SKM-1 (cell line): ENCODE data around the gene DIAPH1.

Experiments
- DNase-seq: peaks from one replicate; lab custom pipeline; 2025; ENCODE audit not compliant: unreplicated experiment; lab: John Stamatoyannopoulos, UW

DIAPH1 gene

DNA sequence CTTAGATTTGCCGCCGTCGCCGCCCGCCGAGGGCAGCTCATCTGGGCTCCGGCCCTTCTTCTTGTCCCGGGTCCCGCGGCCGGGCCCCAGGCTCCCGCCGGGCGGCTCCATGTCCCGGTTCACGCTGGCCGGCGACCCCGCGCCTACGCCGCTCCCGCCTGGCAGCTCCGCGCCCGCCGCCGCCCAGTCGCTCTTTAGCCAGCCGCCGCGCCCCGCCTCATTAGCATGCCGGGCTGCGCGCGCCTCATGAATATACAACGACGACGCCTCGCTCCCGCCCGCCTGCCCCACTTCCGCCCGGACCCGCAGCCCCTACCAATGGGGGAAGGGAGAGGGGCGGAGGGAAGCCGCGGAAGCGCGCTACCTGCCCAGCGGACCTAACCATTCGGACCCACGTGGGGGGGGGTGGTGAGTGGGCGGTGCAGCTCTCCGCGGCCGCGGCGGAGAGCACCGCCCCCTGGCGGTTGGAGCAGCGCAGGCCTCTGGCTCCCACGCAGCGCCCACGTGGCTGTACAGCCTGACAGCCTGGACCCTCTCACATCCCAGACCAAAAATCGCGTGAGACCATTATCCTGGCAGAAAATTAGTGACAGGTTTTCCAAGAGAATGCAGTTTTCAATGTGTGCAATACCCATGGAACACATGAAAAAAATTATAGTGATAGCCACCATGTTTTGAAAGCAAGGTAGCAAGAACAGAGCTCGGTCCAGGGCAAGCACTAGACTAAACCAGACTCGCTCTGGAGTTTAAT, at the start of gene DIAPH1:
Gene DIAPH1, minus strand, starts transcription at position 197 of the 751 bp plus-strand sequence. Its CDS starts 86 bp downstream, at position 111.
- peak; percentile 84 for DNase-seq

DNA sequence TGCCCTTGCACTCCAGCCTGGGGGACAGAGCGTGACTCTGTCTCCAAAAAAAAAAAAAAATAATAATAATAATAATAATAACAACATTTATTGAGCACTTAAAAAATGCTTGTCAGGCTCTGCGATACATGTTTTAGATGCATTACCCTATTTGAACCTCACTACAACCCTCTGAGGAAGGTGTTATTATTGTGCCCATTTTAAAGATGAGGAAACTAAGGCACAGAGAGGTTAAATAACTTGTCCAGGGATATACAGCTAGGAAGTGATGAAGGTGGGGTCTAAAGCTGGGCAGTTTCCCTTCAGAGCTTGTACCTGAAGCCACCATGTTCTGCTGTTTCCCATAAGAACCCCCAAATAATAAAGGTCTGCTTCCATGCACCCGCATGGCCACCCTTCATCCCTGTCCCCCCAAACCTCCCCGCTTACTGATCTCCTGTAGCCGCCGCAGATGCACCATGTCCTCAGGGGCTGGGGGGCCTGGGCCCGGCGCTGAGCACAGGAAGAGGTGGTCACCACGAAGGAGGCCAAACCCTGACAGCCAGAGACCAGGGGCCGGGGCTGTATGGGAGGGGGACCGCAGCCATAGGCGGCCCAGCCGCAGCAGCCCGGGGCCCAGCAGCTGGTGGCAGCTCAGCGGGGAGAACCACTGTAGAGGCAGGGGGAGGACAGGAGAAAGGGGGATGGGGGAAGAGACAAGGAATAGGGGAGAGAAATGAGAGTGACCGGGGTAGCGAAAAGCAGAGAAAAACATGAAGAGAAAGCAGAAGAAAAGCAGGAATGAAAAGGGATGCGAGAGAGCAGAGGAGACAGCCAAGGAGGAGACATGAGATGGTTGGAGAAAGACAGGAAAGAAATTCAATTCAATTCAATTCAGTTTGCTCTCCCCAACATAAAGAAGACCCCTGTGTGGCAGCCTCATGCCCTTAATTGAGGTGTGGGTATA, 47.5 kb upstream of the DIAPH1 start:
- no peak for DNase-seq

DNA sequence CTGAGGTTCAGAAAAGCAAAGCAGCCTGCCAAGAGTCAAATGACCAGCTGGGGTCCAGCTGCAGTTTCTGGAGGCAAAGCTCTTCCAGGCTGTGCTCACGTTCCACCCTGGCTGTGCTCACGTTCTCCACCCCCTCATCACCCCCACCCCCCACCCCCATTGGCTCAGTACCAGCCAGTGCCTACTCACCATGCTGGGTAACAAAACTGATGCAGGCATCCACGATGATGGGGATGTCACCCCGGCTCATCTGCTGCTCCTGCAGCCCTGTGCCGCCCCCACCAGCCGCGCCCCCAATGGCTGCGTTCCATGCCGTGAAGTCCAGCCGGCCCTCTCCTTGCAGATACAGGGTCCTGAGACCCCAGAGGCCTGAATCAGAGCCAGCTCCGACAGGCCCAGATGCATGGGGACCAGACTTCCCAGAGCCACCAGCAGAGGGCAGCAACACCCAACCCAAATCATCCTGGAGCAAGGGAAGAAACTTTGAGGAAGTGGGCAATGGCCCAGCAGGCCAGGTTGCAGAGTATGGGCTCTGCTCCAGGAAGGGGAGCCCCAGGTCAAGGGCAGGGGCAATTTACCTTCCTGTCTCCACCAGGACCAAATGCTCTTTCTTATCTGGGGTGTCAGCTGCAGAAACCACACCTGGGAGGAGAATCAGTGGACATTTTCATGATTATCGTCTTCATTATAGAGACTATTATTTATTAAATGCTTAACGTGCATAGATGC, 46.1 kb upstream of the DIAPH1 start:
- DNase-seq, result peak; percentile 81

DNA sequence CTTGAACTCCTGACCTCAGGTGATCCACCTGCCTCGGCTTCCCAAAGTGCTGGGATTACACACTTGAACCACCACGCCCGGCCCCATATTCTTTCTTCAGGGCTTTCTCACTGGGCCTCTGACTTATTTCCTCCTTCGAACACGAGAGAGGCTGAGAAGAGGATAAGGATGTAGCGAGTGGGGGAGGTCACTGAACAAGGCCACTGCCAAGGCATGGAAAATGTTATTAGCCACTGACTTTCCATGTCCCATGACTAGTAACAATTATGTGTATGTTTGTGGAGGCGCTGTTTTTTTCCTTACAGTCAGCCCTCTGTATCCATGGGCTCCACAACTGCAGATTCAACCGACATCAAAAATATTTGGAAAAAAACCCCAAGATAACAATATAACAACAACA, 44.7 kb upstream of the DIAPH1 start:
- DNase-seq, result no peak

DNA sequence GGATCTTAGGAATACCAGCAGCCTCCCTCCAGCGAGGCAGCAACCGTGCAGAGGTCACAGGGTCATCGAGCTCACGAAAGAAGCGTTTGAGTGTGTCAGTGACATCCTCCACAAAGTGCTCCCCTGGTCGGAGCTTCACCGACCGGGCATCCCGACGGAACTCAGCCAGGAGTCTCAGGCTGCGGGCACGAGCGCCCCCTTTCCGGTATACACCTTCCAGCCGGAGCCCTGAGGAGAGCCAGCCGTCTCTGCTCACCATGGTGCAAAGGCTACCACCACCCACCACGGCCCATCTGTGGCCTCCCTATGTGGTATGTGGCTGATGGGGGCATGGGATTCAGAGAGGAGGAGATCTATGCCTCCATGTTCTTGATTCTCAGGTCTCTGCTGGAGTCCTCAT, 43.2 kb upstream of the DIAPH1 start:
- no peak for DNase-seq

DNA sequence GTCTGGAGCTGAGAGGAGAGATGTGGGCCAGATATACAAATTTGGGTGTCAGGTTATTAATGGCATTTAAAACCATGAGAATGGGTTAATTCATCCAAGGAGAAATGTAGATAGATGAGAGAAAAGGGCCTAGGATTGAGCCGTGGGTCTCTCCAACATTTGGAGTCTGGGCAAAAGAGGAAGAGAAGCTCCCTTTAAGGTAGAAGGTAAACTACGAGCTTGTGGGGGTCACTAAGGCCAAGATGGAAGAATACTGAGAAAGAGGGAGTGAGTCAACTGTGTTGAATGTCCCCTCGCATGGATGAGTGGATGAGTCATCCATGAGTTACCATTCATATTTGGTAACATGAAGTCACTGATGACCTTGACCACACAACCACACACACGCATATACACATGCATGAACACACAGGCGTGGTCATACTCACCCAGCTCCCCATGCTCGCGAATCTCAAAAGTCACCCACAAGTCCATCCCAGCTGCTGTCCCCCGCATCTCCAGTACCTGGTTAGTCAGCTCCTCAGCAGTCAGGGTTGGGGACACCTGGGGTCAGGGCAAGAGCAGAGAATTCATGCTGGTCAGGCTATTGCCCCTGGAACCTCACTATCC, 39.2 kb upstream of the DIAPH1 start:
- no peak for DNase-seq

DNA sequence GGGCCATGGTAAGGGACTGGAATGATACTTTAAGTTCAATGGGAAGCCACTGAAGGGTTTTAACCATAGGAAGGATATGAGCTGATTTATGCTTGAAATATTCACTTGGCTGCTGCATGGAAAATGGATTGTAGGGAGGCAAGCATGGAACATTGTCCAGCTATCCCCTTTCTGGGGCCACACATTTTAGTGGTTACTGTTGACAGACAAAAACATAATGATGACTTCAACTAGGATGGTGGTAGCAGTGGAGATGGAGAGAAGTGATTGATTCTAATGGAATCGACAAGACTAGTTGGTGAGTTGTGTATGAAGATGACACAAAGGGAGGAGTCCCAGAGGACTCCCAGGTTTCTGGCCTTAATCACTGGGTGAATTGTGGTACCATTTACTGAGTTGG, 38.6 kb upstream of the DIAPH1 start:
- no peak for DNase-seq

DNA sequence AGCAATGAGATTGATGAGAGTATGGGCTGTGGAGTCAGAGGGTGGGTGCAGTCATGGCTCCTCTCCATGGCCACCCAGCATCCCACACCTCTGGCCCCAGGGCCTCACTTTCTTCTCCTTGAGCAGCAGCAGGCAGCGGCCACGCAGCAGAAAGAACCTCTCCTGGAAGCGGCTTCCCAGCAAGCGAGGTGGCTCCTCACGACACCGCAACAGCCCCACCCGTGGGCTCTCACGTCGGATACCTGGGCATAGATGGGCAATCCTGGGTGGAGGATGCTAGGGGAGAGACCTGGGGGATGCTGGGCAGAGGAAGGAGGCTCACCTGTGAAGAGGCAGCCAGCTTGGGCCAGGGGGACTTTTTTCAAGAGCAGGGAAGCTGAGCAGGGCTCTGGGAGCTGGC, 37.6 kb upstream of the DIAPH1 start:
- no peak for DNase-seq

DNA sequence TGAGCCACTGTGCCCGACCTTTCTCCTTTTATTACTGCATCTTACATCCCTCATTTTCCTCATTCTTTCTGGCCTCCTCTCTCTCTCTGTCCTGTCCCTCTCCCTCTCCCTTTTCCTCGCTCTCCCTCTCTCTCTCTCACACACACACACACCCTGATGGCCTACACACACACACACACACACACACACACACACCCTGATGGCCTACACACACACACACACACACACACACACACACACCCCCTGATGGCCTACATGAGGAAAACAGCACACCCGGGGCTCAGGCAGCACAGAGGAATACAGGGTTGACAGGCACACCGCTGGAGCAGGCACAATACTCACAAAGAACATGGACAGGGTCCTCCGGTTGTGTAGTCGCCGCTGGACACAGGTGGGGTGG, 36.2 kb upstream of the DIAPH1 start:
- no peak for DNase-seq

DNA sequence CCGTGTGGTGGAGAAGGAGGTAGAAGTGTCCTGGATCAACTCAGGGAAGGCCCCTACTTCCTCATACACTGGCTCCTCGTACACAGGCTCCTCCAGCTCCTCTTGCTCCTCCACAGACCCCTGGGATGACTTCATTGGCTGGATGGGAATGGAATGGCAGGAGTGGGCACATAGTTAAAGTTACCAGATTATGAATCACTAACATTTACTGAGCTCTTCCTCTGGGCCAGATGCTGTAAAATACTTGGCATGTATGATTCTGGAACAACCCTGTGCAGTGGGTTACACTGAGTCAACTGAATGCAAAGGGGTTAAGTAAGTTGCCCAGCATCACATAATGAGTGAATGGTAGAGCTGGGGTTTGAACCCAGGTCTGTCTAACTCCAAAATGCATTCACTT, 35.5 kb upstream of the DIAPH1 start:
- no peak for DNase-seq

DNA sequence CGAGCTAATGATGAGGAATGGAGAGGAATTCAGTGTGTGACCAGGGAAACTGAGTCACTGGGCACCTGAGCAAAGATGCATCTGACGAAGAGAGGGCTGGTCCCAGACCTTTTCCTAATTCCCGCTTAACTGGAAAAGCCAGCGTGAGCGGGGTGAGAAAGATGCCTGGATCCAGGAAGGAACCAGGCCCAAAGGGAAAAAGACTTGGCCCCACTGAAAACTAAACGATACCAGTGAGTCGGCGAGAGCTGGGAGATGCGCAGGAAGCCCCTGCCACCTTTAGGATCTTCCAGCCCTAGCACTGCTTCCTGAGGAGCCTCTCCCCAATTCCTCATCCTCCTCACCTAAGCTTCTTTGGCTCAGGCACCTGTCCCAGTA, 32.9 kb upstream of the DIAPH1 start:
- no peak for DNase-seq

DNA sequence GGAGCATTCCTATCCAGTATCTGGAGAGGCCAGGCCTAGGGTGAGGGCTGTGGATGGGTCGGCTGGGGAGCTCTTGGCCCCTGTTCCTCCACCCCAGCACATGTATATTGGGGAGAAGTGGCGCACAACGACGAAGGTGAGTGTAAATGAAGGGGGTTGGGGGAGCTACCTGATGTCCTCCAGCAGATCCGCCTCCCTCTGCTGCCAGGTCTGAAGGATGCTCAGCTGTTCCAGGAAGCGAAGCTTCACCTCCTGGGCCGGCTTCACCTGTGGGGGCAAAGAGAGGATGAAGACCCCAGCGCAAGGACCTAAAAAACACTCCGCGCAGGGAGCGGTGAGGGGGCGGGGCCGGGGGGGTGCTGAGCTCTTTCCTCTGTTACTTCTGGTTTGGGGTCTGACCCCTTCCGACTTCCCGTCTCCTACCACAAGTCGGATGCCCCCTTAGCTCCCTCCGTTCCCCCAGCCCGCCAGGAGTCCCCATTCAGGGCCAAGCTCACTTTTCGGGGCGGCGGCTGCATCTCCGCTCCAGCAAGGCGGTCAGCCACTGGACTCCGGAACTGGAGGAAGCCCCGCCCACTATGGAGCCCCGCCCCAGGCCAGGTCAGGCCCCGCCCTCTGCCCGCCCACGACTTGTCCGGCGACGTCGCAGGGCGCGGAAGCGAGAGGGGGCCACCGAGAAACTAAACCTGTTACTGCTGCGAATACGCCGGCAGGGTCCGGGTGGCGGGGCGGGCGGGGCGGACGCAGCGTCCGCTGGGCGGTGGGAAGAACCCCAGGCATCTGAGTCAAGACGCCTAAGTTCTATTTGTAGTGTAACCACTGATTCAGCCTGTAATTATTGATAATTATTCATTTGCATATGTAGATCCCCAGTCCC, 32.3 kb upstream of the DIAPH1 start, which contains the start of gene FCHSD1:
Gene FCHSD1, minus strand, starts transcription at position 568 of the 877 bp plus-strand sequence. Its CDS starts 50 bp downstream, at position 518.
- peak; percentile 49 for DNase-seq

DNA sequence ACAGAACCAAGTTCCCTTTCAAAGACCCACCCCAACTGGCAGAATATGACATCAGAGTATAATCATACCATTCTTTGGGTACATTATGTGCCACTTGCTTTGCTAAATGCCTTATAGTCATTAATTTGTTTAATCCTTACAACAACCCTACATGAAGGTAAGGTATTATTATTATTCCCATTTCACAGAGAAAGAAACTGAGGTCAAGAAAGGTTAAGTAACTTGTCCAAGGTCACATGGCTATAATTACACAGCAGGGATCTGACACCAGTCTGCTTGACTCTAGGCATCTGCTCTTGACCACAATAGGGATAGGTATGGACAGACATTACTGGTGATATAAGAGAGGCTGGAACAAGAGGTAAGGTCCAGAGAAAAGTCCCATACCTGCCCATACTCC, 31.2 kb upstream of the DIAPH1 start:
- no peak for DNase-seq

DNA sequence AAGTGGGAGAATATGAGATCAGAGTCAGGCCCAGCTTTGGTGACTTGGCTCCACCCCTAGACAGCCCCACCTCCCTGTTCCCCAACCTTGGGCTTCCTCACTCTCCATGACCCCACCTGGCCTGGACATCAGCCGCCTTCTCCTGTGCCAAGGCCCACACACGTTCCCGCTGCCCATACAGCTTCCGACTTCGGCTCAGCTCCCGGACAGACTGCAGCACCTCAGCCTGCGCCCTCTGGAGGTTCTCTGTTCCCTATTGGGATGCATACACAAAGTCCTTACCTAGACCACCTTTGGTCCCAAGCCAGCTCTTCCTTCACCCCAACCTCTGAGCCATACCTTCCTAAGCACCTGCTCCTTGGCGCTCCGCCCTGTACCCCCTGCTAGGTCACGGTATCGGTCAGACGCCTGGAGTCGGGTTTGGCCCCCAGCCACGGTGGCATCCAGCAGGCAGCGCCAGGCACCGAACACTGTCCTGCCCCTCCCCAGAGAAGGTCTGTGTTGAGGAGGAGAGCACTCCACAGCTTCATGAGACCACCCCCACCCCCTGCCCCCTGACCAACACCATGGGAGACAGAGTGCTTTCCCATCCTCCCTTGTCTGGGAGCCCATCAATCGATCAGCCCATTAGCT, 30.4 kb upstream of the DIAPH1 start:
- no peak for DNase-seq

DNA sequence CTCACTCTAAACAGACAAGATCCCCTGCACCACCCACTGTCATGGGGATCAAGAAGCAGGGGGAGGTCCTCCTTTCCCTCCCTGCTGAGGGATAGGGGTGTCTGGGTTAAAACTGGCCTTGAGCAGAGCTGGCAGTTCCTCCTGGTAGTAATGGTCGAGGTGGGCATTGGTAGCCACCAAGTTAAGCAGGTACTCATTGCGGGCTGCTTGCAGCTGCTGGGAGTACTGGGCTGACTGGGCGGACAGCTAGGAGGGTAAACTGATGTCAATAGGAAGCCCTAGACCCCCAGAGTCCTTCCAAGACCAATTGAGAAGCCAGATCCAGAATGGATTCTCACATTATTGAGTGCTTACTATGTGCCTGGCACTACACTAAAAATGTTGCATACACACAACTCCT, 29.1 kb upstream of the DIAPH1 start:
- DNase-seq, result no peak

DNA sequence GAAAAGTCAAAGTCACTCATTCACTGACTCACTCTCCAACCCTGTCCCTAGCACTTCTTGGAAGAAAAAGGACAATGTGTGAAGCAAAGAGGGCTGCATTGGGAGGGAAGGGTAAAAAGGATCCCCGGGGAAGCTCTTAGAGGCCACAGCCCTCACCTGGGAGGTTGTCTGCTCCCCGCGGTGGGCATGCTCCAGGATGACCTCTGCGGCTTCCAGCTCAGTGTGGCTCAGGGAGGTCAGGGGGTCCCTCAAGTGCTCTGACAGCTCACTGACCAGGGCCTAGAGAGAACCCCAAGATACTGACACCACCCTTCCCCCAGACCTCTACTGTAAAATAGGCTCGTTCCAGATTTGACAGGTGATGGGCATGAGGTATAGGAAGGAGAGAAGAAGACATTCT, 28.4 kb upstream of the DIAPH1 start:
- no peak for DNase-seq

DNA sequence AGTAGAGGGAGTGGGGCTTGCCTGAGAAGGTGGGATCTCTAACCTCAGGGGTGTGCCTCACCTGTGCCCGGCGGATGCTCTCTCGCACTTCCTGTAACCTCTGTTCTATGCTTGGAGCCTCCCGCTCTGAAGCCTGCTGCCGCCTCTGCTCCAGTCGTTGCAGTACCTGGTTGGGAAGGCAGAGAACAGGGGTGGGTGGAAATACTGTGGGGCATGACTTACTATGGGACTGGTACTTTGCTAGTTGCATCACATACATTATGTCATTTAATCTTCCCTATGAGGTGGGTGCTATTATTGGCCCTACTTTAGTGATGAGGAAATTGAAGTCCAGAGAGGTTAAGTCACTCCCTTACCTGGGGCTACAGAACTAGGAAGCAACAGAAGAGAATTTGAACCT, 27.2 kb upstream of the DIAPH1 start:
- no peak for DNase-seq

DNA sequence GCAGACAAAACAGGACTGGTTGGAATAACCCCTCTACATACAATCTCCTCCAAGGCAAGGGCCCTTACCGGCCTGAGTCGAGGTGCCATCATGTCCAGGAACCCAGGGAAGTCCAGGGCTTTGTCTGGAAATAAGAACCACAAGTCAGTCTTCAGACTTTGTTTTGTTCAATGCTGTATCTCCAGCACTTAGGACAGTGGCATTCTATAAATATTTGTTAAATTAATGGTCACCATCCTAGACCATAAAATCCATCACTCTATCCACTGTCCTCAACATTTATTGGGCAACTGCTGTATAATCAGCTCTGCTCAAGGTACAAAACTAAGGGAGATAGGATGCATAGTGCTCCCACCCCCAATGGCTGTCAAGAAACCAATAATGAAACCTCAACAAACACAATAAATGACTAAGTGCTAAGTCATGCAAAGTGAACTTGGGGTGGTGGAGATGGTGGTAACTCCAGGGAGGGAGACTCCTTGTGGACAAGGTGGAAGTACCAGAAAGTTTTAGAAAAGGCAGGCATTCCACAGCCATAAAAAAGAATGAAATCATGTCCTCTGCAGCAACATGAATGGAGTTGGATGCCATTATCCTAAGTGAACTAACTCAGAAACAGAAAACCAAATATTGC, 23.0 kb upstream of the DIAPH1 start:
- DNase-seq, result no peak

DNA sequence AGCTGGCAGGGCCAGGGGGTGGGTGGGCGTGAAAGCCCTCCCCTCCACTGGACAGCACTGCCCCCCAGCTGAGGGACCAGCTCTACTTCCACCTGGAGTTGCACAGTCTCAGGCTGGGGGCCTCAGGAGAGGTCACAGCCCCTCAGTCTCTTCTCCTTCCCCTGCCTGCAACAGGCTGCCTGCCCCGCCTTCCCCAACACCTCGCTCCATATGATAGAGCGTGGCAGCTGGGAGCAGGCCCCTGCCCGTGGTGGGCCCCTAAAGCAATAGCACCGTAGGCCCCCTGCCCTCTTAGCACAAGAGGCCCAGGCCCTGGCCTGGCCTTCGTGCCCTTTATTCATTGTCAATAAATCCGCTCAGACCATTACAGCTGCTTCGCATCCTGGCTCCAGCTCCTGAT, 21.9 kb upstream of the DIAPH1 start:
- DNase-seq, result no peak
